H9 (cell line): ENCODE measurements around the gene NUP188. TPM values are rescaled to one million over a fixed set of nuclear protein-coding genes. Genes with fewer than 3 reads are reported as not detected.

Experiments used
- DNase-seq: peaks from one replicate; pipeline ENCODE4 v3.0.0-alpha.2; 2017
- H2AFZ ChIP-seq: one replicate; pipeline ENCODE4 v1.6.1; 2013; ENCODE audit warnings: mild to moderate bottlenecking, low read length, control low read depth, moderate library complexity
- H2AK5ac ChIP-seq: 2 replicates; pipeline ENCODE4 v1.6.1; 2013; ENCODE audit warnings: low read length, control low read depth, mixed read lengths; ENCODE audit not compliant: insufficient read length
- H2BK120ac ChIP-seq: one replicate; pipeline ENCODE4 v1.6.1; 2013; ENCODE audit warnings: low read depth, mild to moderate bottlenecking, low read length, control low read depth, inconsistent platforms; ENCODE audit not compliant: poor library complexity, severe bottlenecking
- H2BK12ac ChIP-seq: 2 replicates; pipeline ENCODE4 v1.6.1; 2013; ENCODE audit warnings: low read length, control low read depth, mixed read lengths, low read depth; ENCODE audit not compliant: insufficient read length
- H2BK15ac ChIP-seq: 2 replicates; pipeline ENCODE4 v1.6.1; 2013; ENCODE audit warnings: low read depth, low read length, control low read depth
- H2BK20ac ChIP-seq: one replicate; pipeline ENCODE4 v1.6.1; 2013; ENCODE audit warnings: low read depth, mild to moderate bottlenecking, low read length, control low read depth, inconsistent platforms; ENCODE audit not compliant: poor library complexity, severe bottlenecking
- H2BK5ac ChIP-seq: 2 replicates; pipeline ENCODE4 v1.6.1; 2013; ENCODE audit warnings: low read length, control low read depth, mixed read lengths; ENCODE audit not compliant: insufficient read length
- H3K14ac ChIP-seq: 2 replicates; pipeline ENCODE4 v1.6.1; 2013; ENCODE audit warnings: low read length, control low read depth; ENCODE audit not compliant: insufficient read depth
- H3K18ac ChIP-seq: 2 replicates; pipeline ENCODE4 v1.6.1; 2013; ENCODE audit warnings: low read depth, mild to moderate bottlenecking, mixed read lengths, low read length, control low read depth; ENCODE audit not compliant: insufficient read length
- H3K23ac ChIP-seq: 2 replicates; pipeline ENCODE4 v1.6.1; 2013; ENCODE audit warnings: low read length, control low read depth, mixed read lengths, low read depth; ENCODE audit not compliant: insufficient read length
- H3K23me2 ChIP-seq: 2 replicates; pipeline ENCODE4 v1.6.1; 2013; ENCODE audit warnings: low read depth, mild to moderate bottlenecking, mixed read lengths, low read length, control low read depth; ENCODE audit not compliant: insufficient read length, poor library complexity, severe bottlenecking
- H3K27ac ChIP-seq: 2 replicates; pipeline ENCODE4 v1.5.1; 2013; ENCODE audit warnings: low read length, control low read depth, mixed read lengths, low read depth; ENCODE audit not compliant: insufficient read length
- H3K27me3 ChIP-seq: 2 replicates; pipeline ENCODE4 v1.6.1; 2013; ENCODE audit warnings: low read length, control low read depth, inconsistent platforms; ENCODE audit not compliant: insufficient read depth
- H3K4ac ChIP-seq: 2 replicates; pipeline ENCODE4 v1.6.1; 2013; ENCODE audit warnings: low read depth, mild to moderate bottlenecking, control low read depth, inconsistent platforms, low read length, moderate library complexity
- H3K4me1 ChIP-seq: 2 replicates; pipeline ENCODE4 v1.6.1; 2013; ENCODE audit warnings: low read length, control low read depth, inconsistent platforms; ENCODE audit not compliant: insufficient read depth
- H3K4me2 ChIP-seq: 2 replicates; pipeline ENCODE4 v1.6.1; 2013; ENCODE audit warnings: low read length, control low read depth, mixed read lengths; ENCODE audit not compliant: insufficient read length, insufficient read depth
- H3K56ac ChIP-seq: 2 replicates; pipeline ENCODE4 v1.6.1; 2013; ENCODE audit warnings: low read depth, mild to moderate bottlenecking, mixed read lengths, low read length, control low read depth; ENCODE audit not compliant: insufficient read length
- H3K79me1 ChIP-seq: 2 replicates; pipeline ENCODE4 v1.6.1; 2013; ENCODE audit warnings: low read depth, mild to moderate bottlenecking, moderate library complexity, low read length, control low read depth, inconsistent platforms; ENCODE audit not compliant: insufficient read depth, poor library complexity, severe bottlenecking
- H3K79me2 ChIP-seq: 2 replicates; pipeline ENCODE4 v1.6.1; 2013; ENCODE audit warnings: low read length, control low read depth, inconsistent platforms; ENCODE audit not compliant: insufficient read depth
- H3K9ac ChIP-seq: 2 replicates; pipeline ENCODE4 v1.6.1; 2013; ENCODE audit warnings: low read length, control low read depth, mixed read lengths; ENCODE audit not compliant: insufficient read length; ENCODE audit errors: extremely low read depth
- H3K9me3 ChIP-seq: one replicate; pipeline ENCODE4 v1.6.1; 2013; ENCODE audit warnings: low read depth, low read length, inconsistent platforms; ENCODE audit not compliant: control insufficient read depth
- H3T11ph ChIP-seq: one replicate; pipeline ENCODE4 v1.6.1; 2013; ENCODE audit warnings: mild to moderate bottlenecking, low read length, control low read depth, inconsistent platforms
- H4K20me1 ChIP-seq: one replicate; pipeline ENCODE4 v1.6.1; 2013; ENCODE audit not compliant: control insufficient read depth, insufficient read length, insufficient read depth
- H4K5ac ChIP-seq: 2 replicates; pipeline ENCODE4 v1.6.1; 2013; ENCODE audit warnings: low read depth, mild to moderate bottlenecking, mixed read lengths, low read length, control low read depth; ENCODE audit not compliant: insufficient read length
- H4K8ac ChIP-seq: replicated peaks from 2 replicates; pipeline ENCODE4 v1.6.1; 2013; ENCODE audit warnings: low read length, control low read depth, mixed read lengths, low read depth; ENCODE audit not compliant: insufficient read length
- H4K91ac ChIP-seq: 2 replicates; pipeline ENCODE4 v1.6.1; 2013; ENCODE audit warnings: low read depth, mild to moderate bottlenecking, moderate library complexity, mixed read lengths, low read length, control low read depth; ENCODE audit not compliant: insufficient read length
- H3K27ac Mint-ChIP-seq, 3 experiments: 2 replicates in 2 of 3; 3 replicates in 1 of 3; pipeline ENCODE4 v1.8.0; 2020 to 2021; ENCODE audit warnings: mixed read lengths in 3 of 3, mild to moderate bottlenecking in 1 of 3, moderate library complexity in 1 of 3
- H3K27me3 Mint-ChIP-seq: 2 replicates; pipeline ENCODE4 v1.8.0; 2021; ENCODE audit warnings: low read depth, mild to moderate bottlenecking, moderate library complexity, mixed read lengths
- H3K36me3 Mint-ChIP-seq, 3 experiments: 2 replicates in 2 of 3; 3 replicates in 1 of 3; pipeline ENCODE4 v1.8.0; 2020 to 2021; ENCODE audit warnings: low read depth in 3 of 3, mixed read lengths in 3 of 3; ENCODE audit not compliant: insufficient read depth in 1 of 3
- H3K4me1 Mint-ChIP-seq, 2 experiments: 2 replicates each; pipeline ENCODE4 v1.8.0; 2020; ENCODE audit warnings: mixed read lengths in 2 of 2
- H3K4me3 Mint-ChIP-seq, 2 experiments: 2 replicates in 1 of 2; 3 replicates in 1 of 2; pipeline ENCODE4 v1.8.0; 2020 to 2021; ENCODE audit warnings: mild to moderate bottlenecking in 2 of 2, mixed read lengths in 2 of 2, moderate library complexity in 1 of 2
- H3K9me3 Mint-ChIP-seq, 2 experiments: 2 replicates in 1 of 2; 3 replicates in 1 of 2; pipeline ENCODE4 v1.8.0; 2020; ENCODE audit warnings: mild to moderate bottlenecking in 2 of 2, mixed read lengths in 2 of 2, moderate library complexity in 1 of 2
- WGBS: extraction: QIAGEN DNeasy Blood & Tissue Kit; methylation state at CpG from one replicate; pipeline ENCODE4 v1.1.7; 2013; ENCODE audit warnings: missing lambda C conversion rate, low lambda C conversion rate, mixed read lengths; ENCODE audit not compliant: insufficient read length; ENCODE audit errors: extremely low coverage; 5-methylcytosine and 5-hydroxymethylcytosine counted together
- total RNA-seq: library from RNA; stranded (reverse); gene quantifications from 2 replicates; pipeline ENCODE4 v1.2.1, GENCODE V29; 2021
- TF ChIP-seq, protein P1 (sequence below): fragments of 200-600 bp; sonication (generic); conservative IDR thresholded peaks from 3 replicates; pipeline ENCODE4 v1.8.0; 2021; ENCODE audit warnings: antibody characterized with exemption, mild to moderate bottlenecking

NUP188 gene
- total RNA-seq, 1 experiment from 2014 or later = 101 TPM

DNA sequence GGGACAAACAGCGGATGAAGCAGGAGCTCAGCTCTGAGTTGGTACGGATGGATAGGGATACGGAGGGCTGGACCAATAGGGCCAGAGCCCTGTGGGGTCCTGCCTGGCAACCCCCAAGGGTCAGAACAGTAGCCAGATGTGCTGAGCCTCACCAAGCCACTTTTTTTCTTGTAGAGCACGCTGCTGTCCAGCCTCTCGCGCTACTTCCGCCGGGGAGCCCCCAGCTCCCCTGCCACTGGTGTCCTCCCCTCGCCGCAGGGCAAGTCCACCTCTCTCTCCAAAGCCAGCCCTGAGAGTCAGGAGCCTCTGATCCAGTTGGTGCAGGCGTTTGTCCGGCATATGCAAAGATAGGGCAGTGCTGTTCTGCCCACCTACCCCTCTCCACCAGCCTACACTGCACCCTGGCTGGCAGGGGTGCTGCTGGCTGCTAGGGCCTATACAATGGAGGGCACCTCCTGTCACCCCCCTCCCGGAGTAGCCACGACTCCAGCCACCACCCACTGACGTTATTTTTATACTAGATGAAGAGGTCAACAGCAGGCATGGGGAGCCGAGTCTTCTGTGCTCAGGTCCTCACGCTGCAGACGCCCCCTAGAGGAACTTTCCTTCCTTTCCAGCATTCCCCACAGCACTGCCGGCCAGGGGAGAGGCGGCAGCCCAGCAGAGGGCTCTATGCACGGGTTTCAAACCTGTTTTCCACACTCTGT lies 59.0 kb downstream of the NUP188 start:
- no peak overlapping the region for H2AFZ ChIP-seq
- H3T11ph ChIP-seq = no peak overlapping the region
- H2BK15ac ChIP-seq = no peak overlapping the region
- no peak overlapping the region for H3K27ac ChIP-seq
- no peaks in the 10 kb centered on the region for H3K27me3 ChIP-seq
- peaks cover 38 to 73% (median 50%) of the 10 kb centered on the region in 3 experiments for H3K36me3 Mint-ChIP-seq
- H4K8ac ChIP-seq = no peak overlapping the region
- no peak overlapping the region for H3K56ac ChIP-seq
- no peaks in the 10 kb centered on the region for H3K79me2 ChIP-seq
- no peaks in the 10 kb centered on the region for H3K9me3 Mint-ChIP-seq
- H3K23ac ChIP-seq = no peak overlapping the region
- H3K79me1 ChIP-seq = no peaks in the 10 kb centered on the region
- H3K18ac ChIP-seq = no peak overlapping the region
- no peaks in the 10 kb centered on the region for H3K9me3 ChIP-seq
- H3K9ac ChIP-seq = no peak overlapping the region
- H2BK5ac ChIP-seq = no peak overlapping the region
- H2AK5ac ChIP-seq = no peak overlapping the region
- H3K4me1 Mint-ChIP-seq = peaks cover 0 to 2% of the 10 kb centered on the region in 2 experiments; a peak in 1 of 4 replicates
- no peak overlapping the region for H3K4me2 ChIP-seq
- no peak overlapping the region for H3K4me3 Mint-ChIP-seq
- no peak overlapping the region for H3K4ac ChIP-seq
- TF ChIP-seq, protein P1, sequence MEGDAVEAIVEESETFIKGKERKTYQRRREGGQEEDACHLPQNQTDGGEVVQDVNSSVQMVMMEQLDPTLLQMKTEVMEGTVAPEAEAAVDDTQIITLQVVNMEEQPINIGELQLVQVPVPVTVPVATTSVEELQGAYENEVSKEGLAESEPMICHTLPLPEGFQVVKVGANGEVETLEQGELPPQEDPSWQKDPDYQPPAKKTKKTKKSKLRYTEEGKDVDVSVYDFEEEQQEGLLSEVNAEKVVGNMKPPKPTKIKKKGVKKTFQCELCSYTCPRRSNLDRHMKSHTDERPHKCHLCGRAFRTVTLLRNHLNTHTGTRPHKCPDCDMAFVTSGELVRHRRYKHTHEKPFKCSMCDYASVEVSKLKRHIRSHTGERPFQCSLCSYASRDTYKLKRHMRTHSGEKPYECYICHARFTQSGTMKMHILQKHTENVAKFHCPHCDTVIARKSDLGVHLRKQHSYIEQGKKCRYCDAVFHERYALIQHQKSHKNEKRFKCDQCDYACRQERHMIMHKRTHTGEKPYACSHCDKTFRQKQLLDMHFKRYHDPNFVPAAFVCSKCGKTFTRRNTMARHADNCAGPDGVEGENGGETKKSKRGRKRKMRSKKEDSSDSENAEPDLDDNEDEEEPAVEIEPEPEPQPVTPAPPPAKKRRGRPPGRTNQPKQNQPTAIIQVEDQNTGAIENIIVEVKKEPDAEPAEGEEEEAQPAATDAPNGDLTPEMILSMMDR = peak; percentile 92
- no peak overlapping the region for H3K14ac ChIP-seq
- DNase-seq = peak; percentile 81
- no peak overlapping the region for H2BK12ac ChIP-seq
- no peaks in the 10 kb centered on the region for H3K4me1 ChIP-seq
- peak overlapping the region in 2 of 3 experiments; percentile 29 to 77; a peak in 1 of 7 replicates for H3K27ac Mint-ChIP-seq
- H3K27me3 Mint-ChIP-seq = no peaks in the 10 kb centered on the region; the same call in 1 of the 2 replicates
- no peaks in the 10 kb centered on the region for H4K20me1 ChIP-seq
- no peak overlapping the region for H2BK120ac ChIP-seq
- no CpG with 5 or more reads among the region's 21 CpGs for WGBS
- no peak overlapping the region for H2BK20ac ChIP-seq
- H3K23me2 ChIP-seq = no peaks in the 10 kb centered on the region
- no peak overlapping the region for H4K5ac ChIP-seq
- H4K91ac ChIP-seq = no peak overlapping the region
